NCI-H526 (cell line): Measurements from ENCODE around the gene TRIM7.
"Not testable (repeated sequence)": the region's sequence is repeated elsewhere in the genome, so short reads cannot be mapped to it uniquely, and the experiment has no call there.

Experiments used
- DNase-seq, 2 experiments: peaks; one replicate each; lab custom pipeline; 2025; lab: John Stamatoyannopoulos, UW

The TRIM7 gene

DNA sequence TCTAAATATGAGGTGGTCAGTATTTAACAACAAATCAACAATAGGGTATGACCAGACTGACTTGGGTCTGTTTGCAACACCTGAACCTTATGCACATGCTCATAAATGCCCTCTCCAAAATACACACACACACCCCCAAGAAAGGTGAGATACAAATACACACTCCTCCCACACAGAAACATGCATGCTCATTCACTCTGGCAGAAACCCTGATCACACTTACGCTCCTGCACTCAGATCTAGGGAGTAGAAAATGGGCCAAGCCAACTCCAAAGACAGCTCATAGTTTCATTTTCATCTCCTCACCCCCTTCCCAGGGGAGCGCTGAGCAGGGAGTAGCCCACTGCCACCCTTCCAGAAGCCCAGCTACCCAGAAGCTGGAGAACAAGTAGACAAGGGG is 11.3 kb downstream of the TRIM7 start:
- no peak for DNase-seq

- no peak for DNase-seq
Observed at GRCh38 chr5:181192337-181193046, 12.5 kb downstream of the TRIM7 start.

DNA sequence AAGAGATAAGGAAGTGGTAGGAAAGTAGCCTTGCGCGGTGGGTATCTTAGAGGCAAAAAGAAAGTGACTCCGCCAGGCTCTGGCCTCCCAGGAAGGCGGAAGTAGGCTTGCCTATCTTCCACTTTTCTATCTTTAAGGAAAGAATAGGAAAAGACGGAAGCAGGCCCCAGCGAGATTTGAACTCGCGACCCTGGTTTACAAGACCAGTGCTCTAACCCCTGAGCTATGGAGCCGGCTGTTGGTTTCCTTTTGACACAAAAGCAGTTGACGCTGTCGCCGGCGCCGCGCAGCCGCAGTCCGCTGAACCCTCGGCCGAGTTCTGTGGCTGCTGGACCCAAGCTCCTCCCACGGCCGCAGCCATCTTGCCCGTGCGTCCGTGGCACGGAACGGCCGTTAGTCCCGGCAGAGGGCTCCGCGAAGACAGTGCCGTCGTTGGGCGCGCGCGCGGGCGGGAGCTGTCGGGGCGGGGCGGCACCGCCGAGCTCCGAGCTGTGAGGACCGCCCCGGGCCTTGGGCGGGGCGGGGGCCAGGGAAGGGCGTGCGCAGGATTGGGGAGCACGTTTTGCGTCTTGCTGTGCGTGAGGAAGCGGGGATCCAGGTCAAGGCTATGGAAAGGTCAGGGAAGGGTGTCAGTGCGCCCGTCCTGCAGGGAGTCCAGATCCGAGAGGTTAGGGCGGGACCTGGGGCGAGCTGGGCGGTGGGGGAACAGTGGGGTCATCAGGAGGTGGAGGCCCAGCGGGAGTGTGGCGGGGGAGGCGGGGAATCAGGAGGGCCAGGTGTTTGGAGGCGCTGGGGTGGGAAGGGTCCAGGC is 13.3 kb downstream of the TRIM7 start:
- DNase-seq: no peak

GRCh38 chr5:181190711-181191525 is 14.1 kb downstream of the TRIM7 start:
- no peak for DNase-seq

GRCh38 chr5:181189962-181190710 is 14.9 kb downstream of the TRIM7 start:
- DNase-seq: no peak

GRCh38 chr5:181189363-181189961 is 15.5 kb downstream of the TRIM7 start:
- no peak for DNase-seq

- no peak for DNase-seq
Observed at GRCh38 chr5:181188700-181189362, 16.2 kb downstream of the TRIM7 start.

GRCh38 chr5:181187500-181188213 is 17.3 kb downstream of the TRIM7 start:
- no peak for DNase-seq

DNA sequence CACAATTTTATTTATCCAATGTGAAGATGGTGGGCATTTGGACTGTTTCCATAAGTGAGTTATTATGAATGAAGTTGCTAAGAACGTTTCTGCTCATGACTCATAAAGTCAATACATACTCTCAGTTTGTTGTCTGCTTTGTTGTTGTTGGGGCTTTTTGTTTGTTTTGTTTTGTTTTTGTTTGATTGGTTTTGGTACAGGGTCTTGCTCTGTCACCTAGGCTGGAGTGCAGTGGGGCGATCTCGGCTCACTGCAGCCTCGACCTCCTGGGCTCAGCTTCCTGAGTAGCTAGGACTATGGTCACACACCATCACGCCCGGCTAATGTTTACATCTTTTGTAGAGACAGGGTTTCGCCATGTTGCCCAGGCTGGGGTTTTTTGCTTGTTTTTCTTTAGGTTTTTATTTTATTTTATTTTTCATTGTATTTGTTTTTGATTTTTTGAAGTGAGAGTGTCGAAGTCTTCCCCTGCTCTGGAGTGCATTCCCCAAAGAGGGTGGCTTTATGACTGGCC is 18.0 kb downstream of the TRIM7 start:
- no peak for DNase-seq

DNA sequence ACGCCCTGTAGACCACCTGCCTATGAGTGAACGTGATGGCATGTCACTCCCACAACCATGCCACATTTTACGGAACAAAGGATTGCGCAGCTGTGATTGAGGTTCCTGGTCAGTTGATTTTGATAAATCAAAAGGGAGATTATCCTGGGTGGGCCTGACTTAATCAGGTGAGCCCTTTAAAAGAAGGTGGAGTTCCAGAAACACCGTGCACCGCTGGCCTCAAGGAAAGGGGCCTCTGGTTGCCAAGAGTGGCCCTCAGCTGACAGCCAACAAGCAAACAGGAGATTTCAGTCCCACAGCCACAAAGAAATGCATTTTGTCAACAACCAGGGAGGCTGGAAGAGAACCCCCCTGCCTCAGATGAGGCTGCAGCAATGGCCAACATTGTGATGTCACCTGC is 19.0 kb downstream of the TRIM7 start:
- no peak for DNase-seq

GRCh38 chr5:181185560-181185959 is 19.4 kb downstream of the TRIM7 start:
- no peak for DNase-seq

- no peak for DNase-seq
Observed at GRCh38 chr5:181184845-181185216, 20.2 kb downstream of the TRIM7 start.

GRCh38 chr5:181182651-181183050 is 22.3 kb downstream of the TRIM7 start:
- no peak for DNase-seq

GRCh38 chr5:181181650-181182565 is 23.1 kb downstream of the TRIM7 start:
- no peak for DNase-seq

DNA sequence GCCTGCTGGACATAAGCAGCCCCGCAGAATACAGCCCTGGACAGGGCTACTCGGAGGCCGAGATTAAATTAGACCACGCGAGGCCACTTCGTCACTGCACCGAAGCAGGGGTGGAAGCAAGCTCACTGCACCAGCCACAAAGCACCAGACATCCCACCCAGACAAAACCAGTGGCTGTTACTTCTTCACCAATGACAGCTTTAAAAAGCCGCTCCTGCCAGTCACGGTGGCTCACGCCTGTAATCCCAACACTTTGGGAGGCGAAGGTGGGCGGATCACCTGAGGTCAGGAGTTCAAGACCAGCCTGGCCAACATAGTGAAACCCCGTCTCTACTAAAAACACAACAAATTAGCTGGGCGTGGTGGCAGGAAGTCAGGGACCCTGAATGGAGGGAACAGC is 27.4 kb downstream of the TRIM7 start:
- DNase-seq: not testable (repeated sequence)

DNA sequence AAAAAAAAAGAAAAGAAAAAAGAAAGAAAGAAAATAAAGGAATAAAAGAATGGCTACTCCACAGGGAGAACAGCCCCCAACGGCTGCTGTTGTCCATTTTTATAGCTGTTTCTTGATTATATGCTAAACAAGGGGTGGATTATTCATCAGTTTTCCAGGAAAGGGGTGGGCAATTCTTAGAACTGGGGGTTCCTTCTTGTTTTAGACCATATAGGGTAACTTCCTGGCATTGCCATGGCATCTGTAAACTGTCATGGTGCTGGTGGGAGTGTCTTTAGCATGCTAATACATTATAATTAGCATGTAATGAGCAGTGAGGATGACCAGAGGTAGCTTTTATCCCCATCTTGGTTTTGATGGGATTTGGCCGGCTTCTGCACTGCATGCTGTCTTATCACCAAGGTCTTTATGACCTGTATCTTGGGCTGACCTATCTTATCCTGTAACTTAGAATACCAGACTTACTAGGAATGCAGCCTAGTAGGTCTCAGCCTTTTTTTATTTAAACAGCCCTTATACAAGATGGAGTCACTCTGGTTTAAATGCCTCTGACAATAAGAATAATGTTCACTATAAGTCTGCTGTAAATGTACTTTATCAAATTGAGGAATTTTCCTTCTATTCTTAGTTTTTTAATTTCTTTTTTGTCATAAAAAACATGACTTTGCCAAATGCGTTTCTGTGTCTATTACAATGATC is 28.6 kb downstream of the TRIM7 start:
- DNase-seq: no peak

DNA sequence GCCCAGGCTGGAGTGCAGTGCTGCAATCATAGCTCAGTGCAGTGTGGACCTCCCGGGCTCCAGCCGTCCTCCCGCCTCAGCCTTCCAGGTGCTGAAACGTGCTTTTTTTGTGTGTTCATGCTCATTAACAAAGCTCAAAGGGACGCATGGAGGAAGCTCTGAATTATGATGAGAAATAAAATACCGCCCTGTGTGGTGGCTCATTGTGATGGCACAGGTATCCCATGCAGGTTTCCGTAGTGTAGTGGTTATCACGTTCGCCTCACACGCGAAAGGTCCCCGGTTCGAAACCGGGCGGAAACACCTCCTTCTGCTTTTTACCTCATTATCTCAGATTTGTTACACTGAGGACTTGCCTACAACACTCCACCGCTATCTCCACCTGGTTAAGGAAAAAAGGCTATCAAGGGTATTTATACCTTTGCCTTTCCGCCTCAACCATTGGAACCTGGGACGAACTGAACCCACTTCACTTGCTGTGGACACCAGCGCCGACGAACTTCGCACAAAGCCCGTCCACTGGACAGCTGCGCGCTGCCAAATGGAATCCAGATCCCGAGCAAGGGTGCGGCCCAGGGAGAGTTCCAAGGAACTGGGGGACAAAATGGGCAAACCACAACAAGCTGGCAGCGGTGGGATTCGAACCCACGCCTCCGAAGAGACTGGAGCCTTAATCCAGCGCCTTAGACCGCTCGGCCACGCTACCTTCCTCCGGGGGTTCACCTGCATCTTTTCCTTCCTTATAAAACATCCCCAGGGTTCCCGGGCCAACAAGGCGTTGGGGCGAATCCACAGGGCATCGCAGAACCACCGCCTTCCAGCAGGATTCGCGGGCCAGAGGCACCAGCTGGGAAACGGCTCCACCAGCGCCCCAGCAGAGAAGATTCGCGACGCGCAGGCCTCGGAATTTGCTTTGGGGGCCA is 31.3 kb downstream of the TRIM7 start:
- no peak for DNase-seq
